SK-N-SH (cell line): ENCODE data around the gene ALB. TPM values are rescaled to one million over a fixed set of nuclear protein-coding genes. Genes with fewer than 3 reads are reported as not detected.

ENCODE experiments used
- CTCF ChIA-PET: fragments of 300-600, 350-600 bp; formaldehyde crosslinking; extraction: SDS; loops from one replicate; lab custom pipeline; 2021; lab: Yijun Ruan, JAX
- POLR2A ChIA-PET: fragments of 350-600 bp; sonication (Branson Sonifier 250); formaldehyde crosslinking; extraction: SDS; loops from one replicate; lab custom pipeline; 2020; ENCODE audit warnings: antibody characterized with exemption, inconsistent platforms; lab: Yijun Ruan, JAX
- DNase-seq: peaks from one replicate; pipeline ENCODE4 v3.0.0; 2012
- H2AFZ ChIP-seq: fragments of 200-600 bp; sonication (generic); 2 replicates; pipeline ENCODE4 v1.8.1; 2016; ENCODE audit warnings: antibody characterized with exemption, mild to moderate bottlenecking, low read depth
- H3F3A ChIP-seq: fragments of 200-600 bp; sonication (generic); replicated peaks from 2 replicates; pipeline ENCODE3; 2016; ENCODE audit warnings: antibody characterized with exemption, mild to moderate bottlenecking; ENCODE audit not compliant: insufficient read depth
- H3K27ac ChIP-seq, 2 experiments: fragments of 200-500 bp in 1 of 2; fragments of 200-600 bp in 1 of 2; sonication (Bioruptor generic) in 1 of 2; sonication (generic), shearing (Covaris generic) in 1 of 2; 2 replicates each; pipeline versions ENCODE4 v1.5.1 to v1.6.1; 2014 to 2016; ENCODE audit warnings: low read depth in 2 of 2, inconsistent platforms in 1 of 2, low read length in 1 of 2, mild to moderate bottlenecking in 1 of 2, mixed read lengths in 1 of 2
- H3K27me3 ChIP-seq: fragments of 200-600 bp; sonication (generic), shearing (Covaris generic); 2 replicates; pipeline ENCODE4 v1.6.1; 2016; ENCODE audit warnings: mixed run types; ENCODE audit not compliant: insufficient read depth
- H3K36me3 ChIP-seq, 2 experiments: fragments of 200-500 bp in 1 of 2; fragments of 200-600 bp in 1 of 2; sonication (Bioruptor generic) in 1 of 2; sonication (generic) in 1 of 2; replicated peaks in 1 of 2; 2 replicates each; pipeline versions ENCODE3 to v1.5.1; 2014 to 2016; ENCODE audit warnings: low read length in 1 of 2, mild to moderate bottlenecking in 1 of 2; ENCODE audit not compliant: insufficient read depth in 2 of 2, control insufficient read depth in 1 of 2
- H3K4me1 ChIP-seq, 2 experiments: fragments of 200-500 bp in 1 of 2; fragments of 200-600 bp in 1 of 2; sonication (Bioruptor generic) in 1 of 2; sonication (generic), shearing (Covaris generic) in 1 of 2; 2 replicates each; pipeline versions ENCODE4 v1.5.1 to v1.6.1; 2014 to 2016; ENCODE audit warnings: low read depth in 1 of 2, low read length in 1 of 2, mixed run types in 1 of 2; ENCODE audit not compliant: insufficient read depth in 2 of 2, control insufficient read depth in 1 of 2
- H3K4me2 ChIP-seq: fragments of 200-600 bp; sonication (generic), shearing (Covaris generic); 2 replicates; pipeline ENCODE4 v1.6.1; 2017; ENCODE audit warnings: mixed run types
- H3K4me3 ChIP-seq, 2 experiments: fragments of 200-500 bp in 1 of 2; fragments of 200-600 bp in 1 of 2; sonication (Bioruptor generic) in 1 of 2; sonication (generic), shearing (Covaris generic) in 1 of 2; 2 replicates each; pipeline versions ENCODE4 v1.5.1 to v1.8.1; 2014 to 2016; ENCODE audit warnings: low read depth in 2 of 2, inconsistent platforms in 1 of 2, low read length in 1 of 2, mild to moderate bottlenecking in 1 of 2, mixed read lengths in 1 of 2, moderate library complexity in 1 of 2
- H3K79me2 ChIP-seq: fragments of 200-600 bp; sonication (generic); 2 replicates; pipeline ENCODE4 v1.8.1; 2017; ENCODE audit warnings: mild to moderate bottlenecking; ENCODE audit not compliant: insufficient read depth
- H3K9ac ChIP-seq: fragments of 200-600 bp; sonication (generic); 2 replicates; pipeline ENCODE4 v1.6.1; 2017; ENCODE audit warnings: mixed run types
- H3K9me2 ChIP-seq: fragments of 200-600 bp; sonication (generic); 2 replicates; pipeline ENCODE4 v1.6.1; 2017; ENCODE audit warnings: mixed run types
- H3K9me3 ChIP-seq: fragments of 200-600 bp; sonication (generic); 2 replicates; pipeline ENCODE4 v1.6.1; 2017; ENCODE audit warnings: mixed run types, mild to moderate bottlenecking, moderate library complexity
- H4K20me1 ChIP-seq: fragments of 200-600 bp; sonication (generic); 2 replicates; pipeline ENCODE4 v1.6.1; 2017; ENCODE audit warnings: mild to moderate bottlenecking, mixed run types; ENCODE audit not compliant: insufficient read depth
- CHD2 ChIP-seq: fragments of 150-350 bp; IDR thresholded peaks from 2 replicates; pipeline ENCODE4 v1.6.1; 2018; ENCODE audit warnings: low read length; ENCODE audit not compliant: partially characterized antibody
- ELF1 ChIP-seq: IDR thresholded peaks from 2 replicates; pipeline ENCODE4 v1.4.0; 2012
- EZH2phosphoT487 ChIP-seq: fragments of 200-600 bp; sonication (generic); IDR thresholded peaks from 2 replicates; pipeline ENCODE4 v1.6.1; 2017; ENCODE audit warnings: low read depth, mixed run types, mild to moderate bottlenecking, antibody characterized with exemption, moderate library complexity, borderline replicate concordance
- FOXJ3 ChIP-seq: sonication (generic); formaldehyde crosslinking; IDR thresholded peaks from 2 replicates; pipeline ENCODE4 v1.5.1; 2020; ENCODE audit warnings: mild to moderate bottlenecking, missing genetic modification reagents
- GABPA ChIP-seq: IDR thresholded peaks from 2 replicates; pipeline ENCODE4 v1.4.0; 2012; ENCODE audit warnings: low read depth, mild to moderate bottlenecking
- JUND ChIP-seq: IDR thresholded peaks from 2 replicates; pipeline ENCODE4 v1.4.0; 2012
- NFIC ChIP-seq: IDR thresholded peaks from 2 replicates; pipeline ENCODE4 v1.4.0; 2012; ENCODE audit warnings: borderline replicate concordance
- RFX5 ChIP-seq: IDR thresholded peaks from 2 replicates; pipeline ENCODE4 v1.6.1; 2012; ENCODE audit warnings: mild to moderate bottlenecking, improper control_type of control experiment, low read length
- RXRA ChIP-seq: IDR thresholded peaks from 2 replicates; pipeline ENCODE4 v1.4.0; 2012; ENCODE audit warnings: low read depth, mild to moderate bottlenecking, borderline replicate concordance
- SMC3 ChIP-seq: IDR thresholded peaks from 2 replicates; pipeline ENCODE4 v1.6.1; 2012; ENCODE audit warnings: low read depth, low read length, improper control_type of control experiment
- USF2 ChIP-seq: fragments of 150-350 bp; IDR thresholded peaks from 2 replicates; pipeline ENCODE4 v1.6.1; 2017; ENCODE audit warnings: antibody characterized with exemption, low read length, low read depth, borderline replicate concordance
- ZBTB33 ChIP-seq: IDR thresholded peaks from 2 replicates; pipeline ENCODE4 v1.4.0; 2012; ENCODE audit warnings: low read depth, borderline replicate concordance
- WGBS: methylation state at CpG from one replicate; pipeline ENCODE4 v1.1.6; 2017; ENCODE audit warnings: low lambda C conversion rate; 5-methylcytosine and 5-hydroxymethylcytosine counted together
- polyA plus RNA-seq, 3 experiments: library from polyadenylated mRNA; depleted of rRNA; stranded (reverse); fragments of >200 nt; gene quantifications; 2 replicates each; pipeline ENCODE4 v1.2.3, GENCODE V29; 2012
- TF ChIP-seq, protein P1 (sequence below): IDR thresholded peaks from 2 replicates; pipeline ENCODE4 v1.4.0; 2012; ENCODE audit warnings: low read depth, borderline replicate concordance
- TF ChIP-seq, protein P2 (sequence below): fragments of 150-350 bp; IDR thresholded peaks from 2 replicates; pipeline ENCODE4 v1.6.1; 2016; ENCODE audit warnings: mild to moderate bottlenecking, low read depth, low read length

ALB gene
- polyA plus RNA-seq, 1 of the 3 experiments (the other 2 are of a cell fraction), result not detected

DNA sequence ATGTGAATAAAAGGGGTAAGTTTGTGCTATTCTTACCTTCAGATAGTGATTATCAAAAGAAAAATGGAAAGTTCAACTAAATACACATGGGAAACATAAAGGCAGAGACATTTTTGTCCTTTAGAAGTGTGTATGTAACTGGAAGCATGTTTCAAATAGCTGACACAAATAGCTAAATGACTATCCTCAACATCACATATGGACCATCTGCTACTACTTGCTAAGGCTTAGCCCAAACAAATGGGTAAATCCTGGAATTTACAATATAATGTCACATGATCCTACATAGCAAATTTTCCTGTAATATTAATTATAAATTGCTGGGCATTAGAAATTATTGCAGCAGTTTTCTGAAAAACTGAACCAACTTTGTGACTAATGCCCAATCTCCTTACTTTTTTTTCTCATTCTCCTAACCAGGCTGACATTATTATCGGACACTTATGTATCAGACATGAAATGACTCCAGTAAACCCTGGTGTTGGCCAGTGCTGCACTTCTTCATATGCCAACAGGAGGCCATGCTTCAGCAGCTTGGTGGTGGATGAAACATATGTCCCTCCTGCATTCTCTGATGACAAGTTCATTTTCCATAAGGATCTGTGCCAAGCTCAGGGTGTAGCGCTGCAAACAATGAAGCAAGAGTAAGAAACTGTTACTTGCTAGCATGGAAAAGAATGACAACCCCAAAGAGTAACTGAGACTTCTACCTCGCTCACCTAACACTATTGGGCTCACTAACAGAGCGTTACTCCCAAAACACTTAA, 48.1 kb downstream of the ALB start:
- Histone ChIP-seq H3K27ac (no peak overlapping the region), H3K4me2 (no peak overlapping the region), H2AFZ (no peak overlapping the region), H3K4me3 (no peak overlapping the region), H3K9me3 (no peaks in the 10 kb centered on the region), H4K20me1 (no peaks in the 10 kb centered on the region), H3F3A (no peaks in the 10 kb centered on the region), H3K9ac (no peak overlapping the region), H3K79me2 (no peaks in the 10 kb centered on the region), H3K36me3 (no peaks in the 10 kb centered on the region), H3K9me2 (no peaks in the 10 kb centered on the region), H3K27me3 (no peaks in the 10 kb centered on the region), H3K4me1 (no peaks in the 10 kb centered on the region; a peak in 1 of 4 replicates)
- TF ChIP-seq RXRA (no peak), FOXJ3 (no peak), CHD2 (no peak), USF2 (no peak), RFX5 (no peak), NFIC (no peak), EZH2phosphoT487 (no peak), SMC3 (no peak), JUND (no peak), GABPA (no peak), ELF1 (no peak), ZBTB33 (no peak)
- TF ChIP-seq, protein P1, sequence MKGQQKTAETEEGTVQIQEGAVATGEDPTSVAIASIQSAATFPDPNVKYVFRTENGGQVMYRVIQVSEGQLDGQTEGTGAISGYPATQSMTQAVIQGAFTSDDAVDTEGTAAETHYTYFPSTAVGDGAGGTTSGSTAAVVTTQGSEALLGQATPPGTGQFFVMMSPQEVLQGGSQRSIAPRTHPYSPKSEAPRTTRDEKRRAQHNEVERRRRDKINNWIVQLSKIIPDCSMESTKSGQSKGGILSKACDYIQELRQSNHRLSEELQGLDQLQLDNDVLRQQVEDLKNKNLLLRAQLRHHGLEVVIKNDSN, result no peak
- TF ChIP-seq, protein P2, sequence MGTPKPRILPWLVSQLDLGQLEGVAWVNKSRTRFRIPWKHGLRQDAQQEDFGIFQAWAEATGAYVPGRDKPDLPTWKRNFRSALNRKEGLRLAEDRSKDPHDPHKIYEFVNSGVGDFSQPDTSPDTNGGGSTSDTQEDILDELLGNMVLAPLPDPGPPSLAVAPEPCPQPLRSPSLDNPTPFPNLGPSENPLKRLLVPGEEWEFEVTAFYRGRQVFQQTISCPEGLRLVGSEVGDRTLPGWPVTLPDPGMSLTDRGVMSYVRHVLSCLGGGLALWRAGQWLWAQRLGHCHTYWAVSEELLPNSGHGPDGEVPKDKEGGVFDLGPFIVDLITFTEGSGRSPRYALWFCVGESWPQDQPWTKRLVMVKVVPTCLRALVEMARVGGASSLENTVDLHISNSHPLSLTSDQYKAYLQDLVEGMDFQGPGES, result no peak
- WGBS, result 9% methylated on average over 4 of the region's 4 CpGs
- ChIA-PET POLR2A (no interaction called here), CTCF (interaction anchor here (0.5 kb wide), 1 partner anchor 9 kb away, joined by 3 read pairs; no protein-coding TSS in a partner anchor)
- DNase-seq, result no peak
